CD14-positive monocyte (primary cell): ENCODE data around the gene EFNB3. TPM values are rescaled to one million over a fixed set of nuclear protein-coding genes. Genes with fewer than 3 reads are reported as not detected.

Source experiments
- DNase-seq, 3 donors: peaks; one replicate each; pipeline ENCODE4 v3.0.0-alpha.2; 2011 to 2022
- H2AFZ ChIP-seq: 2 replicates; pipeline ENCODE4 v1.6.0; 2012; ENCODE audit warnings: mild to moderate bottlenecking, low read depth, low read length, inconsistent platforms; ENCODE audit not compliant: insufficient read depth, poor library complexity, severe bottlenecking
- H3K27ac ChIP-seq, 2 donors: 1 replicate in 1 of 2; 2 replicates in 1 of 2; pipeline ENCODE4 v1.5.1; 2012 to 2013; ENCODE audit warnings: low read length in 2 of 2, control low read depth in 1 of 2, inconsistent platforms in 1 of 2, low read depth in 1 of 2, mild to moderate bottlenecking in 1 of 2
- H3K27me3 ChIP-seq, 2 donors: one replicate each; pipeline versions ENCODE4 v1.6.0 to v1.6.1; 2011 to 2013; ENCODE audit warnings: low read length in 2 of 2; ENCODE audit not compliant: control insufficient read depth in 2 of 2, insufficient read depth in 2 of 2
- H3K36me3 ChIP-seq, 2 donors: replicated peaks in 1 of 2; 1 replicate in 1 of 2; 2 replicates in 1 of 2; pipeline versions ENCODE4 v1.5.1 to v1.6.1; 2012 to 2013; ENCODE audit warnings: low read length in 2 of 2, control low read depth in 1 of 2, inconsistent platforms in 1 of 2, mild to moderate bottlenecking in 1 of 2; ENCODE audit not compliant: insufficient read depth in 2 of 2, control insufficient read depth in 1 of 2
- H3K4me1 ChIP-seq, 2 donors: 1 replicate in 1 of 2; 2 replicates in 1 of 2; pipeline versions ENCODE4 v1.5.1 to v1.6.1; 2012 to 2013; ENCODE audit warnings: low read length in 2 of 2, control low read depth in 1 of 2, inconsistent platforms in 1 of 2, mild to moderate bottlenecking in 1 of 2, moderate library complexity in 1 of 2; ENCODE audit not compliant: insufficient read depth in 2 of 2, control insufficient read depth in 1 of 2
- H3K4me2 ChIP-seq: replicated peaks from 2 replicates; pipeline ENCODE3; 2012; ENCODE audit warnings: low read length, moderate library complexity, mild to moderate bottlenecking; ENCODE audit not compliant: poor library complexity, severe bottlenecking; ENCODE audit errors: extremely low read depth
- H3K4me3 ChIP-seq, 3 experiments: fragments of 200-600 bp in 1 of 3; sonication (generic) in 1 of 3; replicated peaks in 1 of 3; 1 replicate in 2 of 3; 2 replicates in 1 of 3; pipeline ENCODE4 v1.5.1; 2011 to 2013; ENCODE audit warnings: low read length in 3 of 3, mild to moderate bottlenecking in 3 of 3, control low read depth in 2 of 3, low read depth in 2 of 3, inconsistent platforms in 1 of 3, moderate library complexity in 1 of 3
- H3K79me2 ChIP-seq: 2 replicates; pipeline ENCODE4 v1.6.0; 2012; ENCODE audit warnings: mild to moderate bottlenecking, control low read depth, inconsistent platforms, low read length, moderate library complexity; ENCODE audit not compliant: insufficient read depth
- H3K9ac ChIP-seq: 2 replicates; pipeline ENCODE4 v1.6.0; 2017; ENCODE audit warnings: low read length, mild to moderate bottlenecking; ENCODE audit not compliant: insufficient read depth, poor library complexity, severe bottlenecking
- H3K9me3 ChIP-seq, 2 donors: replicated peaks in 1 of 2; 1 replicate in 1 of 2; 2 replicates in 1 of 2; pipeline versions ENCODE4 v1.5.1 to v1.6.1; 2012 to 2013; ENCODE audit warnings: low read length in 2 of 2, control low read depth in 1 of 2; ENCODE audit not compliant: control insufficient read depth in 1 of 2, insufficient read depth in 1 of 2
- H4K20me1 ChIP-seq: 2 replicates; pipeline ENCODE4 v1.6.0; 2012; ENCODE audit warnings: mild to moderate bottlenecking, low read length, control low read depth, moderate library complexity; ENCODE audit not compliant: insufficient read depth
- H3K27ac Mint-ChIP-seq, 7 donors: one replicate each; pipeline ENCODE4 v1.8.0; 2020; ENCODE audit warnings: mild to moderate bottlenecking in 7 of 7, mixed read lengths in 7 of 7, moderate library complexity in 6 of 7, inconsistent platforms in 2 of 7
- H3K27me3 Mint-ChIP-seq, 3 donors: one replicate each; pipeline ENCODE4 v1.8.0; 2021 to 2022; ENCODE audit warnings: low read depth in 3 of 3, mild to moderate bottlenecking in 3 of 3, mixed read lengths in 3 of 3, moderate library complexity in 3 of 3, inconsistent platforms in 1 of 3
- H3K36me3 Mint-ChIP-seq, 2 donors: one replicate each; pipeline ENCODE4 v1.8.0; 2020; ENCODE audit warnings: mixed read lengths in 2 of 2, inconsistent platforms in 1 of 2, mild to moderate bottlenecking in 1 of 2
- H3K4me1 Mint-ChIP-seq: one replicate; pipeline ENCODE4 v1.8.0; 2020; ENCODE audit warnings: mild to moderate bottlenecking, mixed read lengths
- H3K4me3 Mint-ChIP-seq, 2 donors: one replicate each; pipeline ENCODE4 v1.8.0; 2020; ENCODE audit warnings: mild to moderate bottlenecking in 2 of 2, mixed read lengths in 2 of 2, moderate library complexity in 1 of 2
- H3K9me3 Mint-ChIP-seq, 7 donors: one replicate each; pipeline ENCODE4 v1.8.0; 2020 to 2022; ENCODE audit warnings: mixed read lengths in 7 of 7, mild to moderate bottlenecking in 6 of 7, moderate library complexity in 6 of 7, inconsistent platforms in 2 of 7
- CTCF ChIP-seq: fragments of 200-600 bp; IDR thresholded peaks from one replicate; pipeline ENCODE4 v1.8.0; 2022; ENCODE audit warnings: antibody characterized with exemption, mild to moderate bottlenecking
- WGBS: methylation state at CpG from one replicate; pipeline ENCODE4 v1.1.5; 2013; ENCODE audit warnings: missing lambda C conversion rate; ENCODE audit not compliant: insufficient coverage; 5-methylcytosine and 5-hydroxymethylcytosine counted together
- intact Hi-C, 2 donors: fragments of 100-400 bp; cut with micrococcal nuclease; formaldehyde crosslinking; loops; one replicate each; pipeline versions ENCODE4 v1.15.0 to v1.15.1; 2023
- polyA plus RNA-seq, 3 donors: library from polyadenylated mRNA; depleted of rRNA in 1 of 3; unstranded in 2 of 3; stranded (reverse) in 1 of 3; fragments of 300-500 nt in 2 of 3; fragments of >200 nt in 1 of 3; fragmentation: Illumina TruSeq in 2 of 3; gene quantifications; 1 replicate in 2 of 3; 2 replicates in 1 of 3; pipeline ENCODE4 v1.2.3, GENCODE V29; 2012 to 2021

The EFNB3 gene
- polyA plus RNA-seq, 3 donors, result 0.01 TPM; not detected in 2

GRCh38 chr17:7727886-7728285 lies 22.9 kb downstream of the EFNB3 start:
- TF ChIP-seq CTCF, result no peak
- peaks cover 0 to 2% (median 0%) of the 10 kb centered on the region in 7 donors for H3K9me3 Mint-ChIP-seq
- no peak overlapping the region for H3K27ac ChIP-seq
- H3K36me3 Mint-ChIP-seq, result no peaks in the 10 kb centered on the region
- no peak overlapping the region for H3K4me2 ChIP-seq
- WGBS, result 80% methylated on average over 2 of the region's 3 CpGs
- no peak overlapping the region for H2AFZ ChIP-seq
- H3K36me3 ChIP-seq, result no peaks in the 10 kb centered on the region
- intact Hi-C loops, result no loop called here
- peaks cover 10% of the 10 kb centered on the region for H3K4me1 Mint-ChIP-seq
- H3K9me3 ChIP-seq, result no peaks in the 10 kb centered on the region
- DNase-seq, result no peak
- H3K79me2 ChIP-seq, result no peaks in the 10 kb centered on the region
- H4K20me1 ChIP-seq, result no peaks in the 10 kb centered on the region
- H3K9ac ChIP-seq, result no peak overlapping the region
- peaks cover 3 to 7% (median 3%) of the 10 kb centered on the region in 3 donors for H3K27me3 Mint-ChIP-seq
- no peak overlapping the region for H3K4me3 ChIP-seq
- peaks cover 4 to 13% of the 10 kb centered on the region in 2 donors for H3K4me1 ChIP-seq
- no peak overlapping the region for H3K27ac Mint-ChIP-seq
- no peak overlapping the region for H3K4me3 Mint-ChIP-seq
- no peaks in the 10 kb centered on the region for H3K27me3 ChIP-seq

- no peaks in the 10 kb centered on the region for H3K79me2 ChIP-seq
- no CpG with 5 or more reads among the region's 1 CpG for WGBS
- H3K4me3 Mint-ChIP-seq, result no peak overlapping the region
- peaks cover 10% of the 10 kb centered on the region for H3K4me1 Mint-ChIP-seq
- intact Hi-C loops, result no loop called here
- H3K9me3 Mint-ChIP-seq, result peaks cover 0 to 2% (median 0%) of the 10 kb centered on the region in 7 donors
- no peaks in the 10 kb centered on the region for H4K20me1 ChIP-seq
- peak overlapping the region in 2 of 7 donors; percentile 12 to 21 for H3K27ac Mint-ChIP-seq
- H3K27me3 Mint-ChIP-seq, result peaks cover 0 to 7% (median 3%) of the 10 kb centered on the region in 3 donors
- H3K36me3 ChIP-seq, result no peaks in the 10 kb centered on the region
- peak in 2 of 3 donors; percentile 24 to 40 for DNase-seq
- H3K27ac ChIP-seq, result no peak overlapping the region
- no peaks in the 10 kb centered on the region for H3K27me3 ChIP-seq
- H3K9ac ChIP-seq, result no peak overlapping the region
- no peak for TF ChIP-seq CTCF
- no peak overlapping the region for H2AFZ ChIP-seq
- H3K36me3 Mint-ChIP-seq, result no peaks in the 10 kb centered on the region
- peaks cover 4 to 13% of the 10 kb centered on the region in 2 donors for H3K4me1 ChIP-seq
- no peaks in the 10 kb centered on the region for H3K9me3 ChIP-seq
- H3K4me2 ChIP-seq, result no peak overlapping the region
- H3K4me3 ChIP-seq, result no peak overlapping the region
Observed at GRCh38 chr17:7729816-7730215, 24.8 kb downstream of the EFNB3 start.
